ENCODE measurements around the gene TOP3A. TPM values are rescaled to one million over a fixed set of nuclear protein-coding genes. Genes with fewer than 3 reads are reported as not detected.

TOP3A gene
- total RNA-seq, 1 experiment from 2014 or later = 68.7 TPM

DNA sequence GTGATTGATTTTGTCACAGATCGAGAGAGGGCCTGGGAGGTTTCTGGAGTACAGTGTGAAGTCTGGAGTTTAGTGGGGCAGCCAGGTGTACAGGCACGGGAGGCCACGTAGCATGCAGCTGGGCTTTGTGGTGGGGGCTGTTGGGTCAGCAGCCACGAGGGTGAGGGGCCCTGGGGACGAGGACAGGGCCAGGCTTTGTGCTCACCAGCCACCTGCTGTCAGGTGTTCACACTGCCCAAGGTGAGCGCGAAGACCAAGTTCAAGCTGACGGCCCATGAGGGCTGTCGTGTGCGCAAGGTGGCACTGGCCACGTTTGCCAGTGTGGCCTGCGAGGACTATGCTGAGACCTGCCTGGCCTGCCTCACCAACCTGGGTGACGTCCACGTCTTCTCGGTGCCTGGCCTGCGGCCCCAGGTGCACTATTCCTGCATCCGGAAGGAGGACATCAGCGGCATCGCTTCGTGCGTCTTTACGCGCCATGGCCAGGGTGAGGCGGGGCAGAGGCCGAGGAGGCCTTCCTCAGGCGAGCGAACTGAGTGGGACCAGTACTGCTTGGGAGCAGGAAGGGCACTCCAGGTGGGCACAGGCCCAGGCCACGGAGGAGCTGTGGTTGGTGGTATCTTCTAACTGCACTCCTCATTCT lies 73.4 kb downstream of the TOP3A start:
- no peak overlapping the region for H3K14ac ChIP-seq (ENCODE audit: insufficient read depth, low read length)
- no peak overlapping the region for H3K56ac ChIP-seq (ENCODE audit: insufficient read length, low read depth, low read length)
- H3K4me1 ChIP-seq (ENCODE audit: insufficient read depth, low read length) = no peaks in the 10 kb centered on the region
- no peak overlapping the region for H2BK12ac ChIP-seq (ENCODE audit: insufficient read length, low read depth, low read length)
- H3K18ac ChIP-seq (ENCODE audit: insufficient read length, low read depth, low read length) = no peak overlapping the region
- H3K4ac ChIP-seq (ENCODE audit: low read depth, low read length) = no peak overlapping the region
- peak; percentile 65 for DNase-seq
- peaks cover 3% of the 10 kb centered on the region for H4K20me1 ChIP-seq (ENCODE audit: control insufficient read depth, insufficient read depth, insufficient read length)
- no peaks in the 10 kb centered on the region for H3K27me3 ChIP-seq (ENCODE audit: insufficient read depth, low read length)
- no peaks in the 10 kb centered on the region for H3K79me2 ChIP-seq (ENCODE audit: insufficient read depth, low read length)
- H3K4me1 Mint-ChIP-seq = peaks cover 0 to 8% of the 10 kb centered on the region in 2 experiments; a peak in 1 of 4 replicates
- peaks cover 20 to 77% (median 67%) of the 10 kb centered on the region in 3 experiments for H3K36me3 Mint-ChIP-seq (ENCODE audit: insufficient read depth in 1 of 3, low read depth in 3 of 3)
- peak; percentile 25; the same call in 1 of the 3 replicates for TF ChIP-seq CTCF (conservative IDR thresholded peaks at IDR 0.05)
- H3K9me3 Mint-ChIP-seq = no peaks in the 10 kb centered on the region
- no peak overlapping the region for H3K9ac ChIP-seq (ENCODE audit: extremely low read depth, insufficient read length, low read length)
- no peak overlapping the region for H2BK20ac ChIP-seq (ENCODE audit: low read depth, low read length, poor library complexity, severe bottlenecking)
- no CpG with 5 or more reads among the region's 28 CpGs for WGBS (ENCODE audit: extremely low coverage, insufficient read length, low lambda C conversion rate)
- H4K8ac ChIP-seq (replicated peaks; ENCODE audit: insufficient read length, low read depth, low read length) = no peak overlapping the region
- no peak overlapping the region for H4K5ac ChIP-seq (ENCODE audit: insufficient read length, low read depth, low read length)
- no peaks in the 10 kb centered on the region for H3K79me1 ChIP-seq (ENCODE audit: insufficient read depth, low read depth, low read length, poor library complexity, severe bottlenecking)
- no peak overlapping the region for H3K23ac ChIP-seq (ENCODE audit: insufficient read length, low read depth, low read length)
- H4K91ac ChIP-seq (ENCODE audit: insufficient read length, low read depth, low read length) = no peak overlapping the region
- H3K27ac Mint-ChIP-seq = peak overlapping the region in 1 of 3 experiments; percentile 44; a peak in 1 of 7 replicates
- H3K9me3 ChIP-seq (ENCODE audit: control insufficient read depth, low read depth, low read length) = no peaks in the 10 kb centered on the region
- no peaks in the 10 kb centered on the region for H3K23me2 ChIP-seq (ENCODE audit: insufficient read length, low read depth, low read length, poor library complexity, severe bottlenecking)
- no peak overlapping the region for H3K27ac ChIP-seq (ENCODE audit: insufficient read length, low read depth, low read length)
- no peak overlapping the region for H3K4me2 ChIP-seq (ENCODE audit: insufficient read depth, insufficient read length, low read length)
- no peaks in the 10 kb centered on the region for H3K27me3 Mint-ChIP-seq (ENCODE audit: low read depth)
- H3K4me3 Mint-ChIP-seq = no peak overlapping the region
- no peak overlapping the region for H2BK5ac ChIP-seq (ENCODE audit: insufficient read length, low read length)
- no peak overlapping the region for H2BK15ac ChIP-seq (ENCODE audit: low read depth, low read length)
- H2AK5ac ChIP-seq (ENCODE audit: insufficient read length, low read length) = no peak overlapping the region
- H2AFZ ChIP-seq (ENCODE audit: low read length) = no peak overlapping the region
- H3T11ph ChIP-seq (ENCODE audit: low read length) = no peak overlapping the region
- H2BK120ac ChIP-seq (ENCODE audit: low read depth, low read length, poor library complexity, severe bottlenecking) = no peak overlapping the region
